GM12865 (cell line): ENCODE results near the gene HFE.

ENCODE experiments used
- DNase-seq: peaks from one replicate; pipeline ENCODE4 v3.0.0; 2010; ENCODE audit warnings: low read depth
- H3K4me3 ChIP-seq: 2 replicates; pipeline ENCODE4 v1.5.1; 2011; ENCODE audit warnings: mild to moderate bottlenecking, low read depth, low read length, control low read depth
- TF ChIP-seq, protein P1 (sequence below): IDR thresholded peaks from 2 replicates; pipeline ENCODE4 v1.5.1; 2011; ENCODE audit warnings: low read length, control low read depth, low read depth, inconsistent platforms; ENCODE audit not compliant: insufficient read depth; ENCODE audit errors: missing control alignments

HFE gene

DNA sequence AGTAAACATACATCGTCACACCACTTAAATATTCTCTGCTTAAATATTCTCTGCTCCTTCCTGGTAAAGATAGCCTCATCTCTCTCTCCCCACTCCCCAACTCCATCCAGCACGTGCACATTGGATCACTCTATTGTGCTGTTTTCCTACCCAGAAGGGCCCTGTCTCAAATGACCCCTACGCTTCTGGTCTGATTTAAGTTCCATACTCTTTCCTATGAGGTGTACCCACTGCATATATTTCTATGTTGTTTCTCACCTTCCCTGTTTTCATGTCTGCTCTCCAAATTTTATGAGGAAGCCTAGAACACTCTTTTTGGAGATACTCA is 53.7 kb downstream of the HFE start:
- DNase-seq, result no peak
- H3K4me3 ChIP-seq, result no peak overlapping the region
- TF ChIP-seq, protein P1, sequence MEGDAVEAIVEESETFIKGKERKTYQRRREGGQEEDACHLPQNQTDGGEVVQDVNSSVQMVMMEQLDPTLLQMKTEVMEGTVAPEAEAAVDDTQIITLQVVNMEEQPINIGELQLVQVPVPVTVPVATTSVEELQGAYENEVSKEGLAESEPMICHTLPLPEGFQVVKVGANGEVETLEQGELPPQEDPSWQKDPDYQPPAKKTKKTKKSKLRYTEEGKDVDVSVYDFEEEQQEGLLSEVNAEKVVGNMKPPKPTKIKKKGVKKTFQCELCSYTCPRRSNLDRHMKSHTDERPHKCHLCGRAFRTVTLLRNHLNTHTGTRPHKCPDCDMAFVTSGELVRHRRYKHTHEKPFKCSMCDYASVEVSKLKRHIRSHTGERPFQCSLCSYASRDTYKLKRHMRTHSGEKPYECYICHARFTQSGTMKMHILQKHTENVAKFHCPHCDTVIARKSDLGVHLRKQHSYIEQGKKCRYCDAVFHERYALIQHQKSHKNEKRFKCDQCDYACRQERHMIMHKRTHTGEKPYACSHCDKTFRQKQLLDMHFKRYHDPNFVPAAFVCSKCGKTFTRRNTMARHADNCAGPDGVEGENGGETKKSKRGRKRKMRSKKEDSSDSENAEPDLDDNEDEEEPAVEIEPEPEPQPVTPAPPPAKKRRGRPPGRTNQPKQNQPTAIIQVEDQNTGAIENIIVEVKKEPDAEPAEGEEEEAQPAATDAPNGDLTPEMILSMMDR, result no peak

DNA sequence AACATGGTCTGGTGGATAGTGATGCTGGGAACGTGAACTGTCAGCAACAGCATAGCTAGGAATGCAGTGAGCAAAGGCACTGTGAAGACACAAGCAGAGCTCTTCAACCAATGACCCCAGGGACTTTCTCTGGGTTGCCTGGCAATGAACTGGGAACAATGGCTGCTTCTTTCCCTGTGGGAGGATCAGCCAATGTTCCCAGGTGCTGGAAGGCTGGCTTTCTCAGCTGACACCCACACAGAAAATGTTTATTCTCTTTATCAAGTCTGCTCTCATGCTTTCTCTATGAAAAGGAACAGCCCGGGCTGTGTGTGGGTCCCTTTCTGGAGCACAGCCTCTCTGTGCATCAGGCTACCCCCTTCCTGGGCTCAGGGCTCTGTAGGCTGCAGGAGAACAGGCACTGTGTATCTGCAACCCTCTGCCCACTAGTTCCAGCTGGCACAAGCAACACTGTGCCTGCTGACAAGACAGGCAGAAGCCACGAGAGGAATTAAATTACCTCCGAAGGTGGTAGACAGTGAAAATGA is 54.2 kb downstream of the HFE start:
- no peak overlapping the region for H3K4me3 ChIP-seq
- DNase-seq, result no peak
- TF ChIP-seq, protein P1, result no peak

DNA sequence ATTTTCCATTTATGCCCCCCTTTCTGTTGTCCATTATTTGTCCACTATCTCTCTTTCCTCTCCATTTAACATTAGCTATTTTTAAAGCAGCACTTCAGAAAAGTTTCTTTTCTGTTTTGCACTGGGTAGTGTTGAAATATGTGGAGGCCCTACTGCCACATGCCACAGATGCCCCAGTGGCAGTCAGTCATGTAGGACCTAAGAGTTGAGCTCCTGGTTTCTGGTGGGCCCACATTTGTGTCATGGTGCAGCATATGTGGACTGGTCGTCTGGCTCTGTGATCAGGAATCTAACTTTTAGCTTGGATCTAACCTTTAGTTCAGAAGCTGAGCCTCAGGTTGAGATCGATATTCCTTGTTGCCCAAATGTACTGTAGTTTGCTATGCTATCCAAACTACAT is 54.8 kb downstream of the HFE start:
- TF ChIP-seq, protein P1, result no peak
- no peak for DNase-seq
- no peak overlapping the region for H3K4me3 ChIP-seq
